Endothelial cell of hepatic sinusoid (primary cell): Measurements from ENCODE around the gene CPNE8.

ENCODE experiments used
- in situ Hi-C: cut with HindIII; loops from 2 replicates; pipeline ENCODE4 v1.10.0; 2017; ENCODE audit warnings: low sequenced_read_pairs

CPNE8 gene

GRCh38 chr12:38898001-38898684 is 7.2 kb downstream of the CPNE8 start:
- in situ Hi-C loops, result no loop called here

GRCh38 chr12:38895446-38895845 is 9.9 kb downstream of the CPNE8 start:
- in situ Hi-C loops, result no loop called here

- in situ Hi-C loops, result no loop called here
These were observed 12.4 kb downstream of the CPNE8 start for GRCh38 chr12:38892976-38893375.

GRCh38 chr12:38892087-38892786 is 13.2 kb downstream of the CPNE8 start:
- in situ Hi-C loops, result no loop called here

- in situ Hi-C loops, result no loop called here
These were observed 15.1 kb downstream of the CPNE8 start for GRCh38 chr12:38890102-38890855.

- in situ Hi-C loops, result no loop called here
These were observed 16.0 kb downstream of the CPNE8 start for GRCh38 chr12:38889297-38889815.

GRCh38 chr12:38887770-38888169 is 17.6 kb downstream of the CPNE8 start:
- in situ Hi-C loops, result no loop called here

GRCh38 chr12:38886931-38887330 is 18.5 kb downstream of the CPNE8 start:
- in situ Hi-C loops, result no loop called here

- in situ Hi-C loops, result no loop called here
These were observed 19.3 kb downstream of the CPNE8 start for GRCh38 chr12:38886064-38886463.

- in situ Hi-C loops, result no loop called here
These were observed 20.7 kb downstream of the CPNE8 start for GRCh38 chr12:38884666-38885065.

- in situ Hi-C loops, result no loop called here
These were observed 21.7 kb downstream of the CPNE8 start for GRCh38 chr12:38883629-38884134.

- in situ Hi-C loops, result no loop called here
These were observed 25.1 kb downstream of the CPNE8 start for GRCh38 chr12:38880288-38880687.

GRCh38 chr12:38878986-38879385 is 26.4 kb downstream of the CPNE8 start:
- in situ Hi-C loops, result no loop called here

- in situ Hi-C loops, result no loop called here
These were observed 27.1 kb downstream of the CPNE8 start for GRCh38 chr12:38878333-38878705.

GRCh38 chr12:38875586-38876228 is 29.7 kb downstream of the CPNE8 start:
- in situ Hi-C loops, result no loop called here

- in situ Hi-C loops, result no loop called here
These were observed 32.8 kb downstream of the CPNE8 start for GRCh38 chr12:38872561-38872960.

- in situ Hi-C loops, result no loop called here
These were observed 33.2 kb downstream of the CPNE8 start for GRCh38 chr12:38872156-38872555.

GRCh38 chr12:38869036-38869435 is 36.4 kb downstream of the CPNE8 start:
- in situ Hi-C loops, result no loop called here

- in situ Hi-C loops, result no loop called here
These were observed 54.9 kb downstream of the CPNE8 start for GRCh38 chr12:38850461-38850860.

GRCh38 chr12:38847247-38847646 is 58.1 kb downstream of the CPNE8 start:
- in situ Hi-C loops, result no loop called here

- in situ Hi-C loops, result no loop called here
These were observed 61.1 kb downstream of the CPNE8 start for GRCh38 chr12:38844267-38844666.
